ENCODE data around the gene PXDC1.

PXDC1 gene

GRCh38 chr6:3732345-3733141 lies 19.0 kb downstream of the PXDC1 start:
- POLR2A ChIA-PET: interaction anchor here (0.6 kb wide), 1 partner anchor 453 kb away, joined by 3 read pairs; no protein-coding TSS in a partner anchor

GRCh38 chr6:3731700-3732099 lies 19.8 kb downstream of the PXDC1 start:
- 97% methylated on average over 7 of the region's 7 CpGs for WGBS (ENCODE audit: insufficient coverage)
- Histone ChIP-seq H3K27ac (ENCODE audit: insufficient read depth in 1 of 2, low read depth in 1 of 2, low read length in 2 of 2, poor library complexity in 1 of 2, severe bottlenecking in 2 of 2) (no peak overlapping the region), H3K36me3 (ENCODE audit: control insufficient read depth in 4 of 4, insufficient read depth in 4 of 4, low read length in 3 of 4) (peaks cover 0 to 15% (median 3%) of the 10 kb centered on the region in 4 experiments), H3K9me3 (ENCODE audit: control extremely low read depth in 1 of 5, control insufficient read depth in 4 of 5, insufficient read depth in 2 of 5, low read depth in 1 of 5, low read length in 4 of 5) (no peaks in the 10 kb centered on the region), H3K27me3 (replicated peaks in 2 of 5; ENCODE audit: control insufficient read depth in 4 of 5, insufficient read depth in 5 of 5, low read length in 4 of 5) (no peaks in the 10 kb centered on the region), H3K4me1 (ENCODE audit: control extremely low read depth in 1 of 4, control insufficient read depth in 4 of 4, insufficient read depth in 4 of 4, low read length in 3 of 4) (peaks cover 0 to 9% (median 5%) of the 10 kb centered on the region in 4 experiments), H3K4me3 (ENCODE audit: control insufficient read depth in 1 of 7, extremely low read depth in 1 of 7, insufficient read depth in 4 of 7, low read depth in 2 of 7, low read length in 6 of 7) (no peak overlapping the region)
- CTCF ChIA-PET: interaction anchor here (0.8 to 9.7 kb wide), 24 partner anchors 8 to 480 kb away, joined by 3 to 121 read pairs (median 5); no protein-coding TSS in a partner anchor
- no peak for DNase-seq
- POLR2A ChIA-PET: interaction anchor here (0.7 kb wide), 1 partner anchor 348 kb away, joined by 3 read pairs; no protein-coding TSS in a partner anchor

More at GRCh38 chr6:3732345-3733141, 19.0 kb downstream of the PXDC1 start:
- DNase-seq: peak in 2 of 3 donors; percentile 51 to 55
- WGBS (ENCODE audit: insufficient coverage): 40% methylated on average over 15 of the region's 16 CpGs
- Histone ChIP-seq H3K4me3 (ENCODE audit: control insufficient read depth in 1 of 7, extremely low read depth in 1 of 7, insufficient read depth in 4 of 7, low read depth in 2 of 7, low read length in 6 of 7) (no peak overlapping the region), H3K27me3 (replicated peaks in 2 of 5; ENCODE audit: control insufficient read depth in 4 of 5, insufficient read depth in 5 of 5, low read length in 4 of 5) (no peaks in the 10 kb centered on the region), H3K36me3 (ENCODE audit: control insufficient read depth in 4 of 4, insufficient read depth in 4 of 4, low read length in 3 of 4) (peaks cover 0 to 15% (median 2%) of the 10 kb centered on the region in 4 experiments), H3K27ac (ENCODE audit: insufficient read depth in 1 of 2, low read depth in 1 of 2, low read length in 2 of 2, poor library complexity in 1 of 2, severe bottlenecking in 2 of 2) (no peak overlapping the region), H3K9me3 (ENCODE audit: control extremely low read depth in 1 of 5, control insufficient read depth in 4 of 5, insufficient read depth in 2 of 5, low read depth in 1 of 5, low read length in 4 of 5) (no peaks in the 10 kb centered on the region), H3K4me1 (ENCODE audit: control extremely low read depth in 1 of 4, control insufficient read depth in 4 of 4, insufficient read depth in 4 of 4, low read length in 3 of 4) (peaks cover 0 to 11% (median 6%) of the 10 kb centered on the region in 4 experiments)
- CTCF ChIA-PET: interaction anchor here (0.6 to 9.7 kb wide), 33 partner anchors 9 to 484 kb away, joined by 3 to 121 read pairs (median 4); no protein-coding TSS in a partner anchor

GRCh38 chr6:3729603-3730344 lies 21.7 kb downstream of the PXDC1 start:
- Histone ChIP-seq H3K4me1 (ENCODE audit: control extremely low read depth in 1 of 4, control insufficient read depth in 4 of 4, insufficient read depth in 4 of 4, low read length in 3 of 4) (no peaks in the 10 kb centered on the region), H3K9me3 (ENCODE audit: control extremely low read depth in 1 of 5, control insufficient read depth in 4 of 5, insufficient read depth in 2 of 5, low read depth in 1 of 5, low read length in 4 of 5) (no peaks in the 10 kb centered on the region), H3K27me3 (replicated peaks in 2 of 5; ENCODE audit: control insufficient read depth in 4 of 5, insufficient read depth in 5 of 5, low read length in 4 of 5) (no peaks in the 10 kb centered on the region), H3K27ac (ENCODE audit: insufficient read depth in 1 of 2, low read depth in 1 of 2, low read length in 2 of 2, poor library complexity in 1 of 2, severe bottlenecking in 2 of 2) (no peak overlapping the region), H3K36me3 (ENCODE audit: control insufficient read depth in 4 of 4, insufficient read depth in 4 of 4, low read length in 3 of 4) (peaks cover 2 to 6% (median 3%) of the 10 kb centered on the region in 4 experiments), H3K4me3 (ENCODE audit: control insufficient read depth in 1 of 7, extremely low read depth in 1 of 7, insufficient read depth in 4 of 7, low read depth in 2 of 7, low read length in 6 of 7) (no peak overlapping the region)
- no peak for DNase-seq
- 97% methylated on average over 9 of the region's 9 CpGs for whole genome bisulfite sequencing (ENCODE audit: insufficient coverage)
- POLR2A ChIA-PET: no interaction called here
- CTCF ChIA-PET: interaction anchor here (1.4 to 9.7 kb wide), 4 partner anchors 12 to 450 kb away, joined by 3 to 121 read pairs (median 11); no protein-coding TSS in a partner anchor

GRCh38 chr6:3727593-3728108 lies 23.9 kb downstream of the PXDC1 start:
- DNase-seq: no peak
- CTCF ChIA-PET: interaction anchor here (1.7 to 9.7 kb wide), 3 partner anchors 14 to 448 kb away, joined by 3 to 121 read pairs (median 5); no protein-coding TSS in a partner anchor
- H3K4me1 ChIP-seq (ENCODE audit: control extremely low read depth in 1 of 4, control insufficient read depth in 4 of 4, insufficient read depth in 4 of 4, low read length in 3 of 4): no peaks in the 10 kb centered on the region
- H3K4me3 ChIP-seq (ENCODE audit: control insufficient read depth in 1 of 7, extremely low read depth in 1 of 7, insufficient read depth in 4 of 7, low read depth in 2 of 7, low read length in 6 of 7): no peak overlapping the region
- 99% methylated on average over 10 of the region's 11 CpGs for WGBS (ENCODE audit: insufficient coverage)
- no peak overlapping the region for H3K27ac ChIP-seq (ENCODE audit: insufficient read depth in 1 of 2, low read depth in 1 of 2, low read length in 2 of 2, poor library complexity in 1 of 2, severe bottlenecking in 2 of 2)
- POLR2A ChIA-PET: no interaction called here
- peaks cover 2 to 10% (median 3%) of the 10 kb centered on the region in 4 experiments for H3K36me3 ChIP-seq (ENCODE audit: control insufficient read depth in 4 of 4, insufficient read depth in 4 of 4, low read length in 3 of 4)
- H3K27me3 ChIP-seq (replicated peaks in 2 of 5; ENCODE audit: control insufficient read depth in 4 of 5, insufficient read depth in 5 of 5, low read length in 4 of 5): no peaks in the 10 kb centered on the region
- no peaks in the 10 kb centered on the region for H3K9me3 ChIP-seq (ENCODE audit: control extremely low read depth in 1 of 5, control insufficient read depth in 4 of 5, insufficient read depth in 2 of 5, low read depth in 1 of 5, low read length in 4 of 5)

- Histone ChIP-seq H3K36me3 (ENCODE audit: control insufficient read depth in 4 of 4, insufficient read depth in 4 of 4, low read length in 3 of 4) (peaks cover 2 to 10% (median 3%) of the 10 kb centered on the region in 4 experiments), H3K27ac (ENCODE audit: insufficient read depth in 1 of 2, low read depth in 1 of 2, low read length in 2 of 2, poor library complexity in 1 of 2, severe bottlenecking in 2 of 2) (no peak overlapping the region)
- 88% methylated on average over 3 of the region's 5 CpGs for WGBS (ENCODE audit: insufficient coverage)
Measured at GRCh38 chr6:3727036-3727435, 24.5 kb downstream of the PXDC1 start.

GRCh38 chr6:3726421-3726820 lies 25.1 kb downstream of the PXDC1 start:
- DNase-seq: no peak
- H3K36me3 ChIP-seq (ENCODE audit: control insufficient read depth in 4 of 4, insufficient read depth in 4 of 4, low read length in 3 of 4): peaks cover 2 to 10% (median 3%) of the 10 kb centered on the region in 4 experiments
- 99% methylated on average over 13 of the region's 13 CpGs for WGBS (ENCODE audit: insufficient coverage)
- no peaks in the 10 kb centered on the region for H3K9me3 ChIP-seq (ENCODE audit: control extremely low read depth in 1 of 5, control insufficient read depth in 4 of 5, insufficient read depth in 2 of 5, low read depth in 1 of 5, low read length in 4 of 5)
- ChIA-PET POLR2A (no interaction called here), CTCF (interaction anchor here (0.8 kb wide), 1 partner anchor 443 kb away, joined by 3 read pairs; no protein-coding TSS in a partner anchor)
- H3K27ac ChIP-seq (ENCODE audit: insufficient read depth in 1 of 2, low read depth in 1 of 2, low read length in 2 of 2, poor library complexity in 1 of 2, severe bottlenecking in 2 of 2): no peak overlapping the region
- no peaks in the 10 kb centered on the region for H3K4me1 ChIP-seq (ENCODE audit: control extremely low read depth in 1 of 4, control insufficient read depth in 4 of 4, insufficient read depth in 4 of 4, low read length in 3 of 4)
- no peak overlapping the region for H3K4me3 ChIP-seq (ENCODE audit: control insufficient read depth in 1 of 7, extremely low read depth in 1 of 7, insufficient read depth in 4 of 7, low read depth in 2 of 7, low read length in 6 of 7)
- H3K27me3 ChIP-seq (replicated peaks in 2 of 5; ENCODE audit: control insufficient read depth in 4 of 5, insufficient read depth in 5 of 5, low read length in 4 of 5): no peaks in the 10 kb centered on the region

More at GRCh38 chr6:3727036-3727435, 24.5 kb downstream of the PXDC1 start:
- Histone ChIP-seq H3K27me3 (replicated peaks in 2 of 5; ENCODE audit: control insufficient read depth in 4 of 5, insufficient read depth in 5 of 5, low read length in 4 of 5) (no peaks in the 10 kb centered on the region), H3K4me3 (ENCODE audit: control insufficient read depth in 1 of 7, extremely low read depth in 1 of 7, insufficient read depth in 4 of 7, low read depth in 2 of 7, low read length in 6 of 7) (no peak overlapping the region), H3K9me3 (ENCODE audit: control extremely low read depth in 1 of 5, control insufficient read depth in 4 of 5, insufficient read depth in 2 of 5, low read depth in 1 of 5, low read length in 4 of 5) (no peaks in the 10 kb centered on the region), H3K4me1 (ENCODE audit: control extremely low read depth in 1 of 4, control insufficient read depth in 4 of 4, insufficient read depth in 4 of 4, low read length in 3 of 4) (no peaks in the 10 kb centered on the region)
- ChIA-PET CTCF (interaction anchor here (9.7 kb wide), 1 partner anchor 447 kb away, joined by 121 read pairs; no protein-coding TSS in a partner anchor), POLR2A (no interaction called here)
- no peak for DNase-seq
